ENCODE measurements around the gene CUX1.

DNA sequence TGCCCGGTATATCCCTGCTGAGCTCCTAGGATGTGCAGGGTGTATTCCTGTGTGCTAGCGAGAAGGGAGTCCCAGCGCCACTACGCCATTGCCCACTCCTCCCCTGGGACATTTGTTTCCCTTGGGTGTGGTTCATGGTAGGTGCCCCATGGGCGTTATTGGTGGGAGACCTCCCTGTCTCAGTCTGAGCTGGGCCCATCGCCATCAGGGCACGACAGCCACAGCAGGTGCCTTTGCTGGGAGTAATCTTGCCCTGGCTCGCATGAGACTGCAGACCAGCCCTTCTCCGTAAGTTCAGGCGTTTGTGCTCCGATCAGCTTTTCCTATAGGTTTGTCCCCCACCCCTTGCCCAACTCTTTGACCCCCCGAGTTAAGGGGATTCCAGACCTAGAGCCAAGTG lies 332.0 kb downstream of the CUX1 start:
- TF ChIP-seq ZNF274 (IDR thresholded peaks at IDR 0.05; ENCODE audit: insufficient read depth, insufficient read length) (no peak), JUNB (IDR thresholded peaks at IDR 0.05) (no peak), RAD21 (IDR thresholded peaks at IDR 0.05; ENCODE audit: insufficient read depth, low read depth, low read length) (no peak), YY1 (IDR thresholded peaks at IDR 0.05; ENCODE audit: low read depth, low read length) (no peak), POLR2A (IDR thresholded peaks at IDR 0.05; ENCODE audit: low read depth, low read length) (no peak), EZH2 (IDR thresholded peaks at IDR 0.05; ENCODE audit: borderline replicate concordance, control insufficient read depth, low read depth, low read length) (no peak), ELK1 (IDR thresholded peaks at IDR 0.05; ENCODE audit: low read depth, low read length) (no peak), ZBTB33 (IDR thresholded peaks at IDR 0.05) (no peak), MAX (IDR thresholded peaks at IDR 0.05; ENCODE audit: low read depth, low read length) (no peak)
- TF ChIP-seq, protein P1, sequence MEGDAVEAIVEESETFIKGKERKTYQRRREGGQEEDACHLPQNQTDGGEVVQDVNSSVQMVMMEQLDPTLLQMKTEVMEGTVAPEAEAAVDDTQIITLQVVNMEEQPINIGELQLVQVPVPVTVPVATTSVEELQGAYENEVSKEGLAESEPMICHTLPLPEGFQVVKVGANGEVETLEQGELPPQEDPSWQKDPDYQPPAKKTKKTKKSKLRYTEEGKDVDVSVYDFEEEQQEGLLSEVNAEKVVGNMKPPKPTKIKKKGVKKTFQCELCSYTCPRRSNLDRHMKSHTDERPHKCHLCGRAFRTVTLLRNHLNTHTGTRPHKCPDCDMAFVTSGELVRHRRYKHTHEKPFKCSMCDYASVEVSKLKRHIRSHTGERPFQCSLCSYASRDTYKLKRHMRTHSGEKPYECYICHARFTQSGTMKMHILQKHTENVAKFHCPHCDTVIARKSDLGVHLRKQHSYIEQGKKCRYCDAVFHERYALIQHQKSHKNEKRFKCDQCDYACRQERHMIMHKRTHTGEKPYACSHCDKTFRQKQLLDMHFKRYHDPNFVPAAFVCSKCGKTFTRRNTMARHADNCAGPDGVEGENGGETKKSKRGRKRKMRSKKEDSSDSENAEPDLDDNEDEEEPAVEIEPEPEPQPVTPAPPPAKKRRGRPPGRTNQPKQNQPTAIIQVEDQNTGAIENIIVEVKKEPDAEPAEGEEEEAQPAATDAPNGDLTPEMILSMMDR (IDR thresholded peaks at IDR 0.05 in 2 of 3, conservative IDR thresholded peaks at IDR 0.05 in 1 of 3; ENCODE audit: control insufficient read depth in 2 of 3, extremely low read depth in 1 of 3, insufficient read depth in 1 of 3, low read depth in 3 of 3, low read length in 3 of 3) = no peak
